ENCODE results near the gene OR14J1. TPM values are rescaled to one million over a fixed set of nuclear protein-coding genes. Genes with fewer than 3 reads are reported as not detected.

OR14J1 gene, protein sequence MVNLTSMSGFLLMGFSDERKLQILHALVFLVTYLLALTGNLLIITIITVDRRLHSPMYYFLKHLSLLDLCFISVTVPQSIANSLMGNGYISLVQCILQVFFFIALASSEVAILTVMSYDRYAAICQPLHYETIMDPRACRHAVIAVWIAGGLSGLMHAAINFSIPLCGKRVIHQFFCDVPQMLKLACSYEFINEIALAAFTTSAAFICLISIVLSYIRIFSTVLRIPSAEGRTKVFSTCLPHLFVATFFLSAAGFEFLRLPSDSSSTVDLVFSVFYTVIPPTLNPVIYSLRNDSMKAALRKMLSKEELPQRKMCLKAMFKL
- total RNA-seq = not detected in 2 replicates

DNA sequence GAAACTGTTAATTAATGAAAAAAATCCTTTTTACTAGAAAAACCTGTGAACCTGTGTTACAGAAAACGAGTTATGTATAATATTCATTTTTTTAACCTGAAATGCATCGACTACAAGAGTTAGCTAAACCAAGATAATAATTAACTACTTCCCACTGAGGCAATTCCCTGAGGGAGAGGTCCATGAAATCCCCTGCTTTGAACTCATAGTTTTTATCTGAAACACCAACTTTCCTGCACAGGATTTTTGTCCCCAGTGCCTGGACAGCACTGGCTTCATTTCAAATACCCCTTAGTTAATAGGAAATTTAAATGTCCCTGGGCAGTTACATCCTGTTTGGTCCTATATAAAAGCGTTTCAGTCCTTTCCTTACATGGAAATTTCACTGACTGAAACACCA is at the start of gene OR14J1:
OR14J1 (plus strand) TSS at position 386 of the 400 bp plus-strand sequence. CDS start 4,989 bp downstream, outside the sequence.

Other genes with a start within 250 kb of the OR14J1 start
- gene OR2B3, start 214.4 kb upstream of the OR14J1 start, total RNA-seq = not detected in 2 replicates
- not detected in 2 replicates for gene OR2J1, start 202.2 kb upstream of the OR14J1 start, total RNA-seq
- not detected in 2 replicates for gene OR2J3, start 193.6 kb upstream of the OR14J1 start, total RNA-seq
- not detected in 2 replicates for gene OR2J2, start 130.8 kb upstream of the OR14J1 start, total RNA-seq
- gene OR5V1, start 67.2 kb downstream of the OR14J1 start, total RNA-seq = not detected in 2 replicates
- not detected in 2 replicates for gene OR12D3, start 73.6 kb downstream of the OR14J1 start, total RNA-seq
- gene OR12D2, start 93.9 kb downstream of the OR14J1 start, total RNA-seq = not detected in 2 replicates
- not detected in 2 replicates for gene OR12D1, start 113.2 kb downstream of the OR14J1 start, total RNA-seq
- gene OR10C1, start 137.6 kb downstream of the OR14J1 start, total RNA-seq = not detected in 2 replicates
- gene OR11A1, start 155.4 kb downstream of the OR14J1 start, total RNA-seq = not detected in 2 replicates
- gene OR2H1, start 155.5 kb downstream of the OR14J1 start, total RNA-seq = not detected in 2 replicates
- not detected in 2 replicates for gene MAS1L, start 186.3 kb downstream of the OR14J1 start, total RNA-seq

All from nasal cavity respiratory epithelium epithelial cell of viscerocranial mucosa (primary cell).